ENCODE data around the gene MUSK.

DNA sequence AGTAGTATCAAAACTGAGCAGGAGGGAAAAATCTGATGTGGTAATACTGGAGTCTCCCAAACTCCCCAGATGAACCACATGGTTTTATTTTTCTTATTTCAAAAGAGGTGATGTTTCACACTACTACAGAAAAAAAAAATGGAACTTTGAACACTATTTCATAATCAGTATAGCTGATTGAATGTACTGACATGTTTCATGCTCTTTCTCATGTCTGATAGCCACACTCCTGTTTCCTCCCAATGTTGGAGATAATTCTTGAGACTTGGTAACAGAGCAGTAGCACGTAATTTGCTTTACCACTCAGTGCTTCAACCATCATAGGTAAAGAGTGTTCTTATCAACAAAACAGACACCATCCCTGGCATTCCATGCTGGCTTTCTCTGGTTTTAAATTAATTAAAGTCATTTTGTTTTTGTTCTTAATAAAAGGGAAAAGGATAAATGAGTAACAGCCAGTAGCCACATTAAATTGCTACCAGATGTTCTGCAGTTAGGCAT is 85.2 kb downstream of the MUSK start:
- TF ChIP-seq, protein P1, sequence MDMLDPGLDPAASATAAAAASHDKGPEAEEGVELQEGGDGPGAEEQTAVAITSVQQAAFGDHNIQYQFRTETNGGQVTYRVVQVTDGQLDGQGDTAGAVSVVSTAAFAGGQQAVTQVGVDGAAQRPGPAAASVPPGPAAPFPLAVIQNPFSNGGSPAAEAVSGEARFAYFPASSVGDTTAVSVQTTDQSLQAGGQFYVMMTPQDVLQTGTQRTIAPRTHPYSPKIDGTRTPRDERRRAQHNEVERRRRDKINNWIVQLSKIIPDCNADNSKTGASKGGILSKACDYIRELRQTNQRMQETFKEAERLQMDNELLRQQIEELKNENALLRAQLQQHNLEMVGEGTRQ (IDR thresholded peaks at IDR 0.05; ENCODE audit: low read length): no peak
- TF ChIP-seq, protein P2, sequence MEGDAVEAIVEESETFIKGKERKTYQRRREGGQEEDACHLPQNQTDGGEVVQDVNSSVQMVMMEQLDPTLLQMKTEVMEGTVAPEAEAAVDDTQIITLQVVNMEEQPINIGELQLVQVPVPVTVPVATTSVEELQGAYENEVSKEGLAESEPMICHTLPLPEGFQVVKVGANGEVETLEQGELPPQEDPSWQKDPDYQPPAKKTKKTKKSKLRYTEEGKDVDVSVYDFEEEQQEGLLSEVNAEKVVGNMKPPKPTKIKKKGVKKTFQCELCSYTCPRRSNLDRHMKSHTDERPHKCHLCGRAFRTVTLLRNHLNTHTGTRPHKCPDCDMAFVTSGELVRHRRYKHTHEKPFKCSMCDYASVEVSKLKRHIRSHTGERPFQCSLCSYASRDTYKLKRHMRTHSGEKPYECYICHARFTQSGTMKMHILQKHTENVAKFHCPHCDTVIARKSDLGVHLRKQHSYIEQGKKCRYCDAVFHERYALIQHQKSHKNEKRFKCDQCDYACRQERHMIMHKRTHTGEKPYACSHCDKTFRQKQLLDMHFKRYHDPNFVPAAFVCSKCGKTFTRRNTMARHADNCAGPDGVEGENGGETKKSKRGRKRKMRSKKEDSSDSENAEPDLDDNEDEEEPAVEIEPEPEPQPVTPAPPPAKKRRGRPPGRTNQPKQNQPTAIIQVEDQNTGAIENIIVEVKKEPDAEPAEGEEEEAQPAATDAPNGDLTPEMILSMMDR (IDR thresholded peaks at IDR 0.05; ENCODE audit: control extremely low read depth in 1 of 3, insufficient read depth in 1 of 3, low read depth in 1 of 3, low read length in 3 of 3): no peak
- TF ChIP-seq POLR2AphosphoS5 (IDR thresholded peaks at IDR 0.05; ENCODE audit: low read depth, low read length) (no peak), POLR2A (IDR thresholded peaks at IDR 0.05; ENCODE audit: control extremely low read depth in 1 of 2, low read depth in 2 of 2, low read length in 2 of 2) (no peak), GABPA (IDR thresholded peaks at IDR 0.05; ENCODE audit: borderline replicate concordance, insufficient read depth, low read length) (no peak), YY1 (IDR thresholded peaks at IDR 0.05; ENCODE audit: low read depth, low read length) (no peak), CHD2 (IDR thresholded peaks at IDR 0.05; ENCODE audit: low read length) (no peak), TCF12 (IDR thresholded peaks at IDR 0.05; ENCODE audit: low read depth, low read length) (no peak)
- TF ChIP-seq, protein P3, sequence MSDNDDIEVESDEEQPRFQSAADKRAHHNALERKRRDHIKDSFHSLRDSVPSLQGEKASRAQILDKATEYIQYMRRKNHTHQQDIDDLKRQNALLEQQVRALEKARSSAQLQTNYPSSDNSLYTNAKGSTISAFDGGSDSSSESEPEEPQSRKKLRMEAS (IDR thresholded peaks at IDR 0.05): no peak
